ENCODE results near the gene RTL5.

DNA sequence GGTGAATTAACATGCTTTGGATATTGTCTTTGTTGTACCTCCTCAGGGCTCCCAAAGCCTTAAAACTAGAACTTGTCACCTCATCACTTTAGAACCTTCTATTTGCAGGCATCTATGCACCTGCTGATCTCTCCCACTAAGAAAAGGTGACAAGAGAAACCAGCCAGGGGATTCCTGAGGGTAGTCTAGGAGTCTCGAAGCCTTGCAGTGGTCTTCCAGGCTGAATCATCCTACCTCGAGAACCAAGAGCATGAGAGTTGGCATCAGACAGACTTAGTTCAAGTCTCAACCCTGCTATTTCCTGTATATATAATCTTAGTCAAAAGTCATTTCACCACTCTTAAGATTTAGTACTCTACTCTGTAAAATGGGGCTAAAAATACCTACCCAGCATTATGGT, 29.6 kb downstream of the RTL5 start:
- TF ChIP-seq, protein P1, sequence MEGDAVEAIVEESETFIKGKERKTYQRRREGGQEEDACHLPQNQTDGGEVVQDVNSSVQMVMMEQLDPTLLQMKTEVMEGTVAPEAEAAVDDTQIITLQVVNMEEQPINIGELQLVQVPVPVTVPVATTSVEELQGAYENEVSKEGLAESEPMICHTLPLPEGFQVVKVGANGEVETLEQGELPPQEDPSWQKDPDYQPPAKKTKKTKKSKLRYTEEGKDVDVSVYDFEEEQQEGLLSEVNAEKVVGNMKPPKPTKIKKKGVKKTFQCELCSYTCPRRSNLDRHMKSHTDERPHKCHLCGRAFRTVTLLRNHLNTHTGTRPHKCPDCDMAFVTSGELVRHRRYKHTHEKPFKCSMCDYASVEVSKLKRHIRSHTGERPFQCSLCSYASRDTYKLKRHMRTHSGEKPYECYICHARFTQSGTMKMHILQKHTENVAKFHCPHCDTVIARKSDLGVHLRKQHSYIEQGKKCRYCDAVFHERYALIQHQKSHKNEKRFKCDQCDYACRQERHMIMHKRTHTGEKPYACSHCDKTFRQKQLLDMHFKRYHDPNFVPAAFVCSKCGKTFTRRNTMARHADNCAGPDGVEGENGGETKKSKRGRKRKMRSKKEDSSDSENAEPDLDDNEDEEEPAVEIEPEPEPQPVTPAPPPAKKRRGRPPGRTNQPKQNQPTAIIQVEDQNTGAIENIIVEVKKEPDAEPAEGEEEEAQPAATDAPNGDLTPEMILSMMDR (IDR thresholded peaks at IDR 0.05), result no peak
- TF ChIP-seq POLR2A (IDR thresholded peaks at IDR 0.05), result no peak
